Type B pancreatic cell (in vitro differentiated cells): ENCODE data around the gene USP47. TPM values are rescaled to one million over a fixed set of nuclear protein-coding genes. Genes with fewer than 3 reads are reported as not detected.

ENCODE experiments used
- DNase-seq: peaks from one replicate; pipeline ENCODE4 v3.0.0; 2021; ENCODE audit warnings: mixed read lengths; ENCODE audit not compliant: unreplicated experiment; ENCODE audit errors: extremely low spot score
- H3K27ac Mint-ChIP-seq: 2 replicates; pipeline ENCODE4 v1.8.0; 2021; ENCODE audit warnings: mild to moderate bottlenecking, mixed read lengths
- H3K27me3 Mint-ChIP-seq: 2 replicates; pipeline ENCODE4 v1.8.0; 2021; ENCODE audit warnings: mixed read lengths
- H3K36me3 Mint-ChIP-seq: 2 replicates; pipeline ENCODE4 v1.8.0; 2021; ENCODE audit warnings: mixed read lengths
- H3K4me1 Mint-ChIP-seq: one replicate; pipeline ENCODE4 v1.8.0; 2021; ENCODE audit warnings: mixed read lengths; ENCODE audit not compliant: unreplicated experiment
- H3K4me3 Mint-ChIP-seq: 2 replicates; pipeline ENCODE4 v1.8.0; 2021; ENCODE audit warnings: mild to moderate bottlenecking, mixed read lengths
- H3K9me3 Mint-ChIP-seq: 2 replicates; pipeline ENCODE4 v1.8.0; 2021; ENCODE audit warnings: mixed read lengths
- CTCF ChIP-seq: fragments of 200-600 bp; sonication (generic); conservative IDR thresholded peaks from 2 replicates; pipeline ENCODE4 v1.5.0; 2021; ENCODE audit warnings: antibody characterized with exemption, mild to moderate bottlenecking
- total RNA-seq: library from RNA; stranded (reverse); gene quantifications from 2 replicates; pipeline ENCODE4 v1.2.1, GENCODE V29; 2021; ENCODE audit warnings: low replicate concordance

The USP47 gene
- total RNA-seq, 1 donor from 2014 or later: 54.4 TPM

GRCh38 chr11:11845071-11845470 lies 3.3 kb downstream of the USP47 start:
- Mint-ChIP-seq H3K27me3 (no peaks in the 10 kb centered on the region), H3K4me3 (no peak overlapping the region), H3K4me1 (peaks cover 42% of the 10 kb centered on the region), H3K27ac (no peak overlapping the region), H3K9me3 (no peaks in the 10 kb centered on the region), H3K36me3 (peaks cover 4% of the 10 kb centered on the region)
- TF ChIP-seq CTCF: no peak
- DNase-seq: no peak

- no peak overlapping the region for H3K4me3 Mint-ChIP-seq
- peaks cover 47% of the 10 kb centered on the region for H3K4me1 Mint-ChIP-seq
- TF ChIP-seq CTCF: no peak
- H3K36me3 Mint-ChIP-seq: peaks cover 4% of the 10 kb centered on the region
- no peak for DNase-seq
- H3K27ac Mint-ChIP-seq: no peak overlapping the region
- no peaks in the 10 kb centered on the region for H3K27me3 Mint-ChIP-seq
- no peaks in the 10 kb centered on the region for H3K9me3 Mint-ChIP-seq
These were observed 3.8 kb downstream of the USP47 start for GRCh38 chr11:11845551-11845950.

GRCh38 chr11:11847082-11847481 lies 5.3 kb downstream of the USP47 start:
- no peaks in the 10 kb centered on the region for H3K27me3 Mint-ChIP-seq
- no peaks in the 10 kb centered on the region for H3K9me3 Mint-ChIP-seq
- peaks cover 52% of the 10 kb centered on the region for H3K4me1 Mint-ChIP-seq
- H3K27ac Mint-ChIP-seq: peak overlapping the region; percentile 33
- no peak for TF ChIP-seq CTCF
- peak overlapping the region; percentile 13 for H3K4me3 Mint-ChIP-seq
- DNase-seq: no peak
- peaks cover 11% of the 10 kb centered on the region for H3K36me3 Mint-ChIP-seq

- Mint-ChIP-seq H3K36me3 (peaks cover 15% of the 10 kb centered on the region), H3K4me3 (peak overlapping the region; percentile 12), H3K27me3 (no peaks in the 10 kb centered on the region), H3K9me3 (no peaks in the 10 kb centered on the region), H3K27ac (peak overlapping the region; percentile 26), H3K4me1 (peaks cover 60% of the 10 kb centered on the region)
- TF ChIP-seq CTCF: peak; percentile 73
- no peak for DNase-seq
These were observed 7.3 kb downstream of the USP47 start for GRCh38 chr11:11848891-11849746.

GRCh38 chr11:11850668-11851067 lies 8.9 kb downstream of the USP47 start:
- H3K4me1 Mint-ChIP-seq: peaks cover 47% of the 10 kb centered on the region
- no peak overlapping the region for H3K27ac Mint-ChIP-seq
- H3K27me3 Mint-ChIP-seq: no peaks in the 10 kb centered on the region
- peaks cover 15% of the 10 kb centered on the region for H3K36me3 Mint-ChIP-seq
- no peaks in the 10 kb centered on the region for H3K9me3 Mint-ChIP-seq
- H3K4me3 Mint-ChIP-seq: no peak overlapping the region
- TF ChIP-seq CTCF: no peak
- DNase-seq: no peak
